Hematopoietic multipotent progenitor cell treated with erythropoietin and hydrocortisone succinate and interleukin-3 and kit ligand, for 4 days (in vitro differentiated cells): ENCODE measurements around the gene FBXO9.

Source experiments
- DNase-seq: peaks from one replicate; pipeline ENCODE4 v3.0.0-alpha.2; 2015

The FBXO9 gene

DNA sequence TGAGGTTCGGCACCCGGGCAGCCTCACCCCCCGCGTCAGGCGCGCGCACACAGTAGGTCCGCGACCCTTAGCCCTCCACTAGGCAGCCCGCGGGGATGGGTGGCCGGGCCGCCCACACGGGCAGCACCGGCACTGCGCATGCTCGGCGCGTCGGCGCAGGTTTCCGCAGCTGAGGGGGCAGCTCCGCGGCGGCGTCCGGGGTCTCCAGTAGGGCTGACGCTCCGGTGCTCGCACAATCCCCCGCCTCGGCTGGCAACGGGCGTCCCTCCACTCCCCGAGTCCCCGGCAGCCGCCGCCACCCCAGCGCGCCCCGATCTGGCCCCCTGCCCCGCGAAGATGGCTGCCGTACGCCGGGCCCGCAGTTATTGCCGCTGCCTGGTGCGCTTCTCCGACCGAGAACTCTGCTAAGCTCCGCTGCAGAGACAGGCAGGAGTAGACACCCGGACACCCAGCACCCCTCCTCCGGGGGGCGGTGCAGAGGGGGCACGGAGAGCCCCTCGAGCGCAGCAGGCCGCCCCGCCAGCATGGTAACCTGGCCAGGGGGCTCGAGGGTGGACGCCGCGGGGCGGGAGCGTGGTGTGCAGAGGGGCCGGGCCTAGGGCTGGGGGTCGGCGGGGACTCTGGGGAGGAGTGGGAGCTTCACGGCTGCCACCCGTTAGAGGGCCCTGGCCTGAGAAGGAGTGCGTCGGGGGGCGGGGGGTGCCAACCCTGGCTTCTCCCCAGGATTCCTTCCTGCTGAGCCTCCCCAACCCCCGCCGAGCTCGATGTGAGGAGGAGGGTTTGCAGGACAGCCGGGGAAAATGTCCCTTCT, at the start of gene FBXO9:
Gene FBXO9, plus strand, starts transcription at position 139 of the 811 bp plus-strand sequence. Its CDS starts 386 bp downstream, at position 525.
- DNase-seq: peak; percentile 80

DNA sequence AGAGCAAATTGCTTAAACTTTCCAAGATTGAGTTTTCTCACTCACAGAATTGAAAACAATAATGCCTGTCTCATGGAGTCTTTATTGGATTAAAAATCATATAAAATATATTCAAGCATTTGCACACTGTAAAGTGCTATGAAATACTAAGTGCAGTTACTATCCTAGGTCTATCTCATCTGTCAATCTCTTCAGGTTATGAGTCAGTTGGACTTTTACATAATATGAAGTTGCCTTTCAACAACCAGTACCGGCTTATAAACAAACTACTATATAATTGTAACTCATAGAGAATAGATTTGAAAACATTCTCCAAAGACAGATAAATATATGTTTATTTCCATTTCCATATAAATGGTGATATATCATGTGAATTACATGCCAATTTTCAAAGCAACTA, 49.7 kb upstream of the FBXO9 start:
- no peak for DNase-seq

DNA sequence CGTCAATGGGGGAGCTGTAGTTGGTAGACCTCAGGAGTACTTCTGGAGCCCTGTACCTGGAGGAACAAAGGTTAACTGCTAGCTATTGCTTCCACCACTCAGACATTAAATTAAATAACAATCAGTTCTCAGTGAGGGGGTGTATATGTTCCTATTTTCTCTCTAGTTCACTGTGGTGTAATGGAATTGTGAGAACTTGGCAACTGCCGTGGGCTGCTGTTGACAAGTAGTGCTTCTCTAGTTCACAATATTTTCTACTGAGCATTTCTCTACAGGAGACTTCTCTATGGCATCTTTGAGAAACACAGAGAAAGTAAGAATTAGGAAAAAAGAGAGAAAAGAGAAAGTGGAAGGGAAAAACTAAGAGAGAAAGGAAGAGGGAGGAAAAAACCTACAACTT, 46.8 kb upstream of the FBXO9 start:
- DNase-seq: no peak

DNA sequence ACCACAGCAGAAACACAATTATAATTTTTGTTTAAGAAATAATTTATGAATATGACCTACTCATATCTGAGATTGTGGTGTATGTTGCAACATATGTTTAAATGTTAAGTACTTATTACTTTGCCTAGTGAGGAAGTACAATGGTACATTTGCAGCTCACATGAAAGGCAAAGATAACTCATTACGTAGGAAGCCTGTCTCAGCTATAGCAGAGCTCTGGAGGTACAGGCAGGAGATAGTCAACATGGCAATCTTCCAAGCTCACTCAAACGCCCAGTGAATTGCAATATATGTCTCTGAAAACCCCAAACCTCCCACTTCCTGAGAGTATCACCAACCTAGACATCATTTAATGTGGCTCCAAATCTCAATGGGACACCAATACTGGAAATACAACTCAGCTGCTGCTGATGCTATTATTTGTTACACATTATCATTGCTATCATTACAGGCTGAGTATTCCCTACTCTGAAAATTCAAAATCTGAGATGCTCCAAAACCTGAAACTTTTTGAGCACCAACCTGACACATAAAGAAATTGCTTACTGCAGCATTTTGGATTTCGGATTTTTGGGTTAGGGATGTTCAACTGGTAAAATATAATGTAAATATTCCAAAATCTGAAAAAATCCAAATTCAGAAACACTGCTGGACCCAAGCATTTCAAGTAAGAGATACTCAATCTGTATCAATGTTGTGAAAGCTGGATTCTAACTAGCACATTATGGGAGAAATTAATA, 45.0 kb upstream of the FBXO9 start:
- peak; percentile 94 for DNase-seq

DNA sequence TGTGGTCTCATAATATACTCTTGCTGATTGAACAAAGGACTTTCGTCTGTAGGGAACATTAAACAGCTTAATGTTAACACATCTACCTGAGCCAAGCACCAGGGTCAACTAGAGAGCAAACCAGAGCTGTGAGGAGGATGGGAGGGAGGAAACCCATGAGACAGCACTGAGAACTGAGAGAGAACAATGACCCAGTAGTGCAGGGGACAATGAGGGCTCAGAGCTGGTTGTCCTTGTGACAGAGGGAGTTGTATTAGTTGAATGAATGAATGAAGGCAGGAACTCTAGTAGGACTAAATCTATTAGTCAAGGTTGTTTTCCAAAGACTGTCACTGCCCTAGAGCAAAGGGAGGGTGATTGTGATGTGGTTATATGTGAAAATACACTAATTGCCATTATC, 41.9 kb upstream of the FBXO9 start:
- DNase-seq: no peak

DNA sequence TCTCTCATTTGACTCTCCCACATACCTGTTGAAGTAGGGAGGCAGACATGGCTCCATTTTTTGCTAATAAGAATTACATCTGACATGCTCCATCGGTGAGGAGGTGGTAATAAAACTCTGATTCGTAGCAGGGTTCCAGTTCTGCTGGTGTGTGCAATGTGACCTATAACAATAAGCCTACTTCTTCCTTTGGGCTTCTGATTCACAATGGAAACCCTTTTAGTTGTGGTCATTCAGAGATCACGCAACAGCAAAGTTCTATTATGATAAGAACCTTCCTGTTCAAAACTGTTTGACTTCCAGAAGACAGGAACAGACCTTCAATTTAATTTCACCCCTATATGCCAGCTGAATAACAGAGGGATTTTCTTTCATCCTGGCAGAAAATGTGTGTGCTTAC, 38.7 kb upstream of the FBXO9 start:
- DNase-seq: no peak

DNA sequence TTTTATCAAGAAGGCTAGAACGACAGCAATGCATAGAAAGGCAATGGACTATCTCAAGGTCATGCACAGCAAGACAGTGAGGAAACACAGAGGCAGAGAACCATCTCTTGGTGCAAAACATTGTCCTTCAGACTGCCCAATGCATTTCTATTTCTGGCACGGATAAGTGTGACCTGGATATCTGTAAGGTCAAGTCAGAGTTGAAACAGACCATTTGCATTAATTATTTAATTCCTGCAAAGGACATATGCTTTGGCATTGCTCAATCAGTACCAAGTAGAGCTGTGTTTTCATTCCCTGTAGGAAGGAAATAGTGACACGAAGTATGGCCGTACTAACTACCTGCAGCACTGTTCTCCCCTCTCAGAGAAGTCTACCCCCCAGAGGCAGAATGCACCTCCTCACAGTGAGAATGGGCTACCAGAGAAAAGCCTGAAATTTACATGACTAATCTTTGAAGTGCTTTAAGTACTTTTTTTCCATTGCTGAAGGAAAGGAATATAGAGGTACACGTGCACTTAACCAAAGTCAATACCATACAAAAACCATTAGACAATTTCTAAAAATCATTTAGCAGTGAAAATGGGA, 38.0 kb upstream of the FBXO9 start:
- no peak for DNase-seq

DNA sequence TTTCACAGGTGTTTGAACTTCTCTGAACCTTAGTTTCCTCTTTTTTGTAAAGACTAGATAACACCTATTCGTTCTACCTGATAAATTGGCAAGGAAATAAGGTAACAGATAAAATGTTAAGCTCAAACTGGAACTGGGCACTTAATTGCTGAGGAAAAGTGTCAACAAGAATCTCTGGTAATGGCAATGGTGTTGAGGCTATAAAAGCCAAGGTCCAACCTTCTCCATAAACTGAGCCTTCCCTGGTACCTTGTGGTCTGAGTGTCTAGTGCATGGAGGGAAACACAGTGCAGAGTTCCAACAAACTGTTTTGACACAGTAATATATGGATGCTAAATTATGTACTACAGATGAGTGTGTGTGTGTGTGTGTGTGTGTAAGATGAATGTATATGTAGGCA, 36.7 kb upstream of the FBXO9 start:
- DNase-seq: no peak

DNA sequence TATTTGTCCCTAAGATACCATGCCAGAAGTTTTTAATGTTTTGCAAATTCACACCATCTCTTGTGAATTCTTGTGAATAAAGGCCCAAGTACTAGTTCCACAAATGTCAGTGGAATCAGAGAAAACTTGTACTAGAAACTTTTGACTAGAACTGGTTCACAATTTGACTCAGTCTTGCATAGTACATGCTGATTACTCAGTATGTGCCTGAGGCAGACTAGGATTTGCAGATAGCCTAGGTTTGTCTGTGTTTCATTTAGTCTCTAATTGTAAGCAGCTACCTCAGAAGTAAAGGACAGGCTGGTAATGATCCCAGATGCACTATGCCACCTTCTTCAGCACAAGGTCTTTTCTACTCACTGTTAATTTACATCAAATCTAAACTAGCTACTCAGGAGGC, 35.9 kb upstream of the FBXO9 start:
- DNase-seq: no peak

DNA sequence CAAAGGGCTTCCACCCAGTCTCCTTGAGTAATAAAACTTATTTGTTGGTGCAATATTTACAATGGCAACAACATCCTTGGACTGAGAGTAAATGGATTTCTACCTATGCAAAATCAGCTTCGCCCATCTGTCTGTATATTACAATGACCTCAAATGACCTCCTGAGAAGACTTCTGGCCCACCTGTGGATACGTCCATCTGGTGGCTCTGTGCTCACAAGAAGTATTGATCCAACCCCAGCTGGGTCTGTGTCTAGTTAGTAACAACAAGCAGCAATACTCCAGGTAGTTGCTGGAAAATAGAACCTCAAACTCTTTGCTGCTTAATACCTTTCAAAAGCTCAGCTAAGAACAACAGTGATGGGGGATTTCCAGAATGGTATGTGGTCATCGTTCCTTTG, 35.4 kb upstream of the FBXO9 start:
- DNase-seq: no peak

DNA sequence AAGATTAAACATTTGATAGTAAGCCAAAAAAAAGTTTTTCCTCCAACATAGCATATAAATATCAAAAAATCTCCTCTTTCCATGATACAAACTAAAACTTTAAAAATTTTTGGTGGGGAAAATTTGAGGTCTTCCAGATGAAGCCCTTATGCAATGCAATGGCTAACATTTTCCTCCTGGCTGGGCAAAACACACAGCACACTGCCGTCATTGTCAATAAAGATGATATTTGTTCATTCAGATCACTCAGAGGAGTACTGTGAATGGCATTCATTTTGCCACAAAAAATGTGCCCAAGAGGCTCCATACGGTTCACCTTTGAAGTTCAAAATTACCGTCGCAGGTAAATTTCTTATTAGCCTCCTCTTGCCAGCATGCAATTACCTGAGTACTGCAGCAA, 33.9 kb upstream of the FBXO9 start:
- no peak for DNase-seq

DNA sequence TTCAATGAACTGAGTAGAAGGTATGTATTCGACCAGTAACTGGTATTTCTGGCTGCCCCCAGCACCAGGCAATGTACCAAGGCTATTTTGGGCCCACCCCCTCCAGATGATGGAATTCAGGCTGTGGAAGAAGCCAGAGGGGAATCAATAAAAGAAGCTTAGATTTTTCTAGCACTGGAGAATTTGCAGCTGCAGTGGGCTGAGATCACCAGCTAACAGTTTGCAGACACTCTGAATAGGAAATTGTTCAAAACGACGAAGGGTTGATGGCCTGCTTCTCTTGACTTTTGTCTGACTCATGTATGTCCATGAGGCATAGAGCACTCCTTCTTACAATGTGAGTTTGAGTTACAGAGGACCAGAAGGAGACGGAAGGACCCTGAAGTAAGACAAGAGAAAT, 32.4 kb upstream of the FBXO9 start:
- DNase-seq: no peak

DNA sequence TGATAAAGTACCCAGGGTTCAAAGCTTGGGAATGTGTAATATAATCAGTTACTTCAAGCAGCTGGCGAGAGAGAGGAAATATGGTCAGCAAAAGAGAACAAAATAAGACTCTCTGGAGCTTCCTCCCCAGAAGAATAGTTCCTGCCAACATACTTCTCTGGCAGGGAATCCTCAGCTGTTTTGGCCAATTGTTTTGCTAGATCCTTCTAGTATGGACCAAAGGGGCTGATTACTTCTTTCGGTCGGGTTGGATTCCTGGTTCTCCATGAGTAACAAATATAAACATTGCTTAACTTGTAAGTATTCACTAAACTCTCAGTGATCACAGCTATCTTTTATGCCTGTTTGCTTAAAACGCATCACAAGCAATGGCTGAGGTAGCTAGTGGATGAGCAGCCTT, 31.4 kb upstream of the FBXO9 start:
- DNase-seq: no peak

DNA sequence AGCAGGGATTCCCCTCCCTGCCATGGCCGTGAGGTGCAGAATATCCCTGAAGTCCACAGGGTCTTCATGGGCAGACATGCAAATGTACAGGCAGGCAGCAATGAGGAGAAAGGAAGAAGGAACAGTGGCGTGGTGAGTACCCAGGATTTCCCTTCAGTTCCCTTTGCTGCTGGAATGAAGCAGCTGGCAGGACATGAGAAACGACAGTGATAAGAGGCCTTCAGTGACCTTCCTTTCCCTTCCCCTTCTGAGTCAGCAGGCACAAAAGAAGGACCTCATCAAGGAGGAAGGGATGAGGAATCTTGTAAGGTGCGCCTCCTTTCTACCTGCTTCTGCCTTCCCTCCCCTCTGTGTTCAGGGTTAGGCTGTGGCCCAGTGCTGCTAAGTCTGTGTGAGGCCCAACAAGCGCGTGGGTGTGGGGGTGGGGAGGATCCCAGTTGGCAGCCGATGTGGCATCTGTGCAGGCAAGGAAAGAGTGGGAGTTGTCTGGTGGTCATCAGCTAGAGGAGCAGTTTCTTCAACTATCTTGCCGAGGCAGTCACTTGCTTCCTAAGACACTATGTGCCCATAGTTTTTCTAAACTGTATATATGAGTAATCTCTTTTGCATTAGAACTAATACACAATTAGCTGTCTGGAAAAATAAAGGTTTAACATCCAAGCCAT, 29.5 kb upstream of the FBXO9 start:
- DNase-seq: no peak

DNA sequence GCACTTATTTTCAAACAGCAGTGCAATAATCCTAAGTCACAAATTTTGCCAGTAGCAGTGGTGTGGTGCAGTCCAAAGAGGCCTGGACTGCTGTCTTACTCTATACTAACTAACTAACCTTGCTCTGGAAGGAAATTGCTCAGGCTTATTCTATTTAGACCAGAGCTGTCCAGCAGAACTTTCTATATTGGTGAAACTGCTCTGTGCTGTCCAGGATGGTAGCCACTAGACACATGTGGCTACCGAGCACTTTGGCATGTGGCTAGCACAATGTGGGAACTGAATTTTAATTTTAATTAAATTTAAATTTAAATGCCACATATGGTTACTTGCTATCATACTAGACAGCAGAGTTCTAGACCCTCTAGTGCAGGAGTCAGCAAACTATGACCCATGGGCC, 27.1 kb upstream of the FBXO9 start:
- no peak for DNase-seq

DNA sequence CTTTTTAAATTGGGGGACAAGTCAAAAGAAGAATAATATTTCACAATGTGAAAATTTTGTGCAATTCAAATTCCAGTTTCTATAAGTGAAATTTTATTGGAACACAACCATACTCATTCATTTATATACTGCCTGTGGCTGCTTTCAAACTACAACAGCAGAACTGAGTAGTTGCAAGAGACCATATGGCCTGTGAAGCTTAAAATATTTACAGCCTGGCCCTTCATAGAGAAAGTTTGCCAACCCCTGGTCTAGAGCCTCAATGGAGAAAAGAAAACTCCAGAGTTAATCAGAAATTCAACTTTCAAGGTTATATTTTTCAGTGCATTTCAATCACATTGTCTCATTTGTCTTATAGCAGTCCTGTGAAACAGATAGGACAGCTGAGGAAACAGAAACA, 26.6 kb upstream of the FBXO9 start:
- no peak for DNase-seq

DNA sequence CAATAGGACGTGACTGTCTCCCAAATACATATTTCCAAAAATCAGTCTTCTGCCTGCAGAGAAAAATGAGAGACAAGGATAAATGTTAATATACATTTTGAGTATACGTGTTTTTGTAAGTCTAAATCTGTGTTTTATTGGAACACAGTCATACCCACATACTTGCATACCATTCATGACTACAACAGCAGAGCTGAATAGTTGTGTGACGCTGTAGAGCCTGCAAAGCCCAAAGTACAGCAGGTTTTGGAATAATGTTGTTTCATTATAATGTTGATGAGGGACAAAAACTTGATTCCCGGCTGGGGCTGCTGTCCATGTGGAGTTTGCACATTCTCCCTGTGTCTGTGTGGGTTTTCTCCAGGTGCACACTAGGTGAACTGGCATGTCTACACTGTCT, 23.8 kb upstream of the FBXO9 start:
- no peak for DNase-seq

DNA sequence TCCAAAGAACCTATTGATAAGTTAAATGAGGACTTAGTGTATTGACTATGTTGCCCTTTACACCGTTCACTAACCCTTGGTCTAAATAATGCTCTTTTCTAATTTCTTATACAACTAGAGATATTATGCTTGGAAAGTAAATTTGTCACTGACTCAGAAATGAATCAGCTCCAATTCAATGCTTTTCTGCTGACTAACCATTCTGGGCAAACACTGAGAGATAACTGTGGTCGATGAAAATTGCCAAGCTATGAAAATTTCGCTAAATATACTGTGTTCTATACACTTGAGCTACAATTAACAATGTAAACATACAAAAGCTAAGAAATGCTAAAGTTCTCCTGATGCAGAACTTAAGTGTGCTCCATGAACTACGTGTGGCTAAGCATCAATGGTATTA, 23.1 kb upstream of the FBXO9 start:
- no peak for DNase-seq

DNA sequence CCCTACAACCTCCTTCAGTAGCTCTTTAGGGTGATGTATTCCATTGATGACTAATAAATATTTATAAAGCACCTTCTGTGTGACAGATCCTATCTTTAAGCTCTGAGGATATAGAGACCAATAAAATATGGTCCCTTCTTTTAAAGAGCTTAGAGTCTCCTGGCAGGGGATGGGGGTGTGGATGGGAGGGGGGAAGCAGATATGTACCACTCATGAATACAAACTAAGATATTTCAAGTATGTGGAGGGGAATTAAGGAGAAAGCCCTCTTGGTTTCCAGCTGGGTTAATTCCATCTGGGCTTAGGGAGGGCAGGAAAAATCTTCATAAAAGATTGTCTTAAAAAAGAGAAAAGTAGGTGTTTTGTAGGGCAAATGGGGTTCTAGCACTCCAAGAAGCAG, 21.6 kb upstream of the FBXO9 start:
- no peak for DNase-seq

DNA sequence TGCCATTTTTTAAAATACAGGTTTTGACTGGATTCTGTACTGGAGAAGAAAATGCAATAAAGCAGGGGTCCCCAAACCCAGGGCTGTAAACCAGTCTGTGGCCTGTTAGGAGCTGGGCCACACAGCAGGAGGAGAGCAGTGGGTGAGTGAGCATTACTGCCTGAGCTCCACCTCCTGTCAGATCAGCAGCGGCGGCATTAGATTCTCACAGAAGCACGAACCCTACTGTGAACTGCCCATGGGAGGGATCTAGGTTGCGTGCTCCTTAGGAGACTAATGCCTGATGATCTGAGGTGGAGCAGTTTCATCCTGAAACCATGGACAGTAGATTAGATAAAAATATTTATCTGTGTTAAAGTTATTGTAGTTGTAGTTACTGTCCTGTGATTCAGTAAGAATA, 21.1 kb upstream of the FBXO9 start:
- DNase-seq: no peak

DNA sequence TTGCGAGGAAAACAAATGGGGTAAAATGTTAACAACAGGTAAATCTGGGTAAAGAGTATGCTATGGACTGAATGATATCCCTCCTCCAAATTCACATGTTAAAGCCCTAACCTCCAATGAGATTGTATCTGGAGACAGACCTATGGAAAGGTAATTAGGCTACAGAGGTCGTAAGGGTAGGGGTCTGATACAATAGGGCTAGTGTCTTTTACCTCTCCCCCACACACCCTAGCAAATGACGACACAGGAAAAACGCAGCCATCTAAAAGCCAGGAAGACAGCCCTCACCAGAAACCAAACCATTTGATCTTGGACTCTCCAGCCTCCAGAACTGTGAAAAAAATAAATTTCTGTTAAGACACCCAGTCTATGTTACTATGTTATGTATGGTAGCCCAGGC, 20.6 kb upstream of the FBXO9 start:
- DNase-seq: no peak

DNA sequence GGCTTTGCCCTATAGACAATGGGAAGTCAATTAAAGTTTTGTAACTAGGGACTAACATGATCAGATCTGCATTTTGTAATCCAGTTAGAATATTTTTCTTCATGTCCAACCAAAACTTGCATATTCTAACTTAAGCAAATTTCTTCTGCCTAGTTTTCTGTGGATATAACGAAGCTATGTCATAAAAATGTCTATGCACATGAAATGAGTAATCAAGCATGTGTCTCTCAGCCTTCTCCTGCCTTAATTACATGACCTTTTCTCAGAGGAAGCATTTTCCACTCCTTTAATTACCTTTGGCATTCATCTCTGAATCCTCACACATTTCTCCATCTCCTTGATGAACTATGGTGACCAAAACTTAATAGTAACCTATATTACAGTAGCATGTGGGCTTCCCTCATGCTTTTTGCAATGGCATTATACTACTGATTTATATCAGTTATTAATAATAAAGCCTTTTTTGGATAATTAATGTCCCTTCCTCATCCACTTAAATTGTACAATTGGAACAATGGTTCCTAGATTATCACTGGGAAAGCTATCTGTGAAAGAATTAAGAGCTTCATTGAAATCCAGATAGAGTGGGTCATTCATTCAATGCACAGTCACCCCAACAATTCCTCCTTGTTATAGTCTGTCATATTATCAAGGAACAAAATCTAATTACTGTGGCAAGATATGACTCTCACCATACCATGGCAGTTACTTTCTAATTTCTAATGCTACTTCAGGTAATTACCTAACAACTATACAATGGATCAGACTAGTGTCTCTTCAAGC, 19.1 kb upstream of the FBXO9 start:
- DNase-seq: no peak
